GM21367 (cell line): ENCODE measurements around the gene KRT10.

Experiments
- ATAC-seq: cut with Tn5 transposase; IDR thresholded peaks from one replicate; pipeline ENCODE4 v1.9.1; 2021; ENCODE audit not compliant: unreplicated experiment

The KRT10 gene

DNA sequence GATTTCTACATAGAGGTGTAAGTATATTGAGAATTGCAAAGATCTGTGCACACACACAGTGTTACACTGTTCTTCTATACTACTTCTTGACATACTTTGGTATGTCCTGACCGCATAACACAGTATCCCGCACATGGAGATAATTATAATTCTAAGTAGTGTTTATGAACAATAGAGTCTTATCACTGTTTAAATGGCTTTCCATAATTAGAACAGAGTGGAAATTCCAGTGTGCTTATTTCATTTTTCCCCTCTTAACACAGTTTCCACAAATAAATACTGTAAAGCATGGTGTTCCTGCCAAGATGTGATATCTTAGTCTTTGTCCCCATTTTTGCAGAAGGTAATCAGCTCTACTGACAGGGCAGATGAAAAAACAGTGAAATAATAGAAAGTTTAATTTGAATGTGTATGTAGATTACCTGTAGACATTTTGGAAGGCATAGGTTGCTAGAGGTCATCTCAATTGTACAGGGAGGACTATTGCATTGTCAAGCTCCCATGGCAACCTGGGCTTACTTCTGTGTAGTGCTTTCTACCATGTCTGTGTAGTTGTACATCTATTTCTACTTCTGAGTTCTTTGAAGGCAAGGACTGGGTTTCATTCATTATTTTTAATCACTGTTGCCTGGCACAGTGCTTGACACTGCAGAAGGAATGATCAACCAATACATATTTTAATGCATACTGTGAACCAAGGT, 12.5 kb downstream of the KRT10 start:
- ATAC-seq = no peak

DNA sequence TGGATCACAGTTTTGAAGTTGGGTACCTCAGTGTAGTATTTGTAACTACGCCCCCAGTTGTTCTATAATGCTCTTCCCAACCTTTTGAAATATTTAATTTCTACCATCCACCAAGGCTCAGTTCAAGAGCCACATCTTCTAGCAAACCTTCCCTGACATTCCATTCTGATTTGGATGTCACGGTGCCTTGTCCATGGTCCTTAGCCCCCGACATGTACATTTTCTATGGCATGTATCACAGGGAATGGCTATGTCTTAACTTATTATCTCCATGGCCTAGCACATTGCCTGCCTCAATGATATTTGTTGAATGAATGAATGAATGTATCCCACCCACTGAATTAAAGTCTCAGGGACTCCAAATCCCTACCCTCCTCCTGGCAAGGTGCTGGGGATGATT, 16.3 kb downstream of the KRT10 start:
- no peak for ATAC-seq

- no peak for ATAC-seq
Measured at GRCh38 chr17:40803617-40804082, 18.8 kb downstream of the KRT10 start.

GRCh38 chr17:40801157-40801556, 21.3 kb downstream of the KRT10 start:
- ATAC-seq = no peak

- no peak for ATAC-seq
Measured at GRCh38 chr17:40800381-40800780, 22.0 kb downstream of the KRT10 start.

- ATAC-seq = no peak
Measured at GRCh38 chr17:40799859-40800258, 22.6 kb downstream of the KRT10 start, which contains the start of gene KRT28. Gene KRT28, minus strand, starts transcription at chr17:40799959. Its CDS starts 66 bp downstream, at chr17:40799893.

DNA sequence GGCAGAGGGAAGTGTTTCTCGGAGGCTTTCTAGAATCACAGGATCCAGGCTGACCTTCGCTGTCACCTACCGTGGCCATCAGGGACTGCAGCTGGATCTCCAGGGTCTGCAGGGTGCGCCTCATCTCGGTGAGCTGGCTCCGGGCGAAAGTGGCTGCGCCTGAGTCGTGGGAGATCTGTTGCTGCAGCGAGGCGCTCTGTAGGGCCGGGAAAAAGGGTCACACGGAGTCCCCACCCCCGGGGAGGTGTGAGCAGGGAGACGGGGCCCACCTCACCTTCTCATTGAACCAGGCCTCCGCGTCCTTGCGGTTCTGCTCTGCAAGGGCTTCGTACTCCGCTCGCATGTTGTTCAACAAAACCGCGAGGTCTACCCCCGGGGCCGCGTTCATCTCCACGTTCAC, 25.6 kb downstream of the KRT10 start:
- ATAC-seq = no peak

GRCh38 chr17:40795019-40795667, 27.3 kb downstream of the KRT10 start:
- ATAC-seq = no peak

DNA sequence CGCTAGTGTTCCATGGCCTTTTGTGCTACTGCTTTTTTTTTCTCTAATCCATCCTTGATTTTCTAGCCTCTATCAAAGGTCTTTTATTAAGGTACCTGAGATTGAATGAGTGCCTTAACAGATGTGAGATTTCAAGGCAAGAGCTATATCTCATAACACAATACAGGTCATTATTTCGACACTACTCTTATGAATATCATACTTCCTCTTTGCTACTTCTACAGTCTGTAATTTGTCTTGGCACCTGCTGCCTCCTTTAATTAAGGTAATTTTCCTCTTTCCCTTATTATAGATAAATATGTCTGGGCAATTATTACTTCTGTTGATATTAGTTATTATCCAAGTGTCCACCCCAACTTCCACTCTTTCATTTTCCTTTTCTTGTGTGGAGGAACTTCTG, 27.9 kb downstream of the KRT10 start:
- ATAC-seq = no peak

DNA sequence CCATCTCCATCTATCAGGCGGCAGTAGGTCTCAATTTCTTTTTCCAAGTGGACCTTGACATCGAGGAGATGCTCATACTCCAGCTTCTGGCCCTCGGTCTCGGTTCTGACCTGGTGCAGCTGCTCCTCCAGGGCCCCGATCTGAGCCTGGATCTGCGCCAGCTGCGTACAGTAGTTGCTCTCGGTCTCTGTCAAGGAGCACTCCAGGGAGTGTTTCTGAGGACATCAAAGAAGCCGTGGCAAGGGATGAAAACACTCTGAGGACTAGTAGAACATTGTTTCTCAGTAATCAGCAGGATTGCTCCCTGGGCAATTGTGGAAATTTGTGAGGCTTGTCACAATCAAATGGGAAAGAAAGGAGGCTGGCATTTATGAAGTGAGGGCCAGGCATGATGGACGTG, 28.6 kb downstream of the KRT10 start:
- no peak for ATAC-seq

DNA sequence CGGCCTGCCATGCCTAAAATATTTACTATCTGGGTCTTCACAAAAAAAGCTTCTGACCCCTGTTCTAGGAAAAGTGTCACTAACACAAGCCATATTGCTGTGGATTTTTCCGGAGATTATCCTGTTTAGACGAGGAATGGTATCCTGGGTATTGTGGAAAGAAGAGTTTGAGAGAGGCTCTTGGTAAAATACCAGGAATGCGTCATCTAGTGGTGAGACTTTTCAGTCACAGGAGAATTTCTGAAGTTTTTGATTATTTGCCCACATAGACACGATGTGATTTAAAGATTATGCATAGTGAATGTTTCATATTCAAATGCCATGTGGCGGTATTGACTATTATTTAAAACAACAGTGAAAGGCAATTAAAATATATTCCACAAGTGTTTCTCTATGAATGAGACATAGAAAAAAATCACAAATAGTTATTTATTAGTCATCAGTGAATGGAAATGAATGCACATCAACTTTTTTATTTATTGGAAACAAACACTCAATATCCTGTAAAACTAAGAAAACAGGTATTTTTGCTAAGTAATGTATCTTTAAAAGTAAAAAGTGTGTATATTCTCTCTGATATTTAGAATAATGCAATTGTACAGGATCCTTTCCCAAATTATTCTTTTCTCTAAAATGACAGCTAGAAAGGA, 30.5 kb downstream of the KRT10 start:
- no peak for ATAC-seq

GRCh38 chr17:40791111-40791510, 31.3 kb downstream of the KRT10 start:
- no peak for ATAC-seq

- no peak for ATAC-seq
Measured at GRCh38 chr17:40782450-40782849, 40.0 kb downstream of the KRT10 start, which contains the start of gene KRT27. Gene KRT27, minus strand, starts transcription at chr17:40782550. Its CDS starts 57 bp downstream, at chr17:40782493.

- ATAC-seq = no peak
Measured at GRCh38 chr17:40779181-40779909, 43.1 kb downstream of the KRT10 start.

DNA sequence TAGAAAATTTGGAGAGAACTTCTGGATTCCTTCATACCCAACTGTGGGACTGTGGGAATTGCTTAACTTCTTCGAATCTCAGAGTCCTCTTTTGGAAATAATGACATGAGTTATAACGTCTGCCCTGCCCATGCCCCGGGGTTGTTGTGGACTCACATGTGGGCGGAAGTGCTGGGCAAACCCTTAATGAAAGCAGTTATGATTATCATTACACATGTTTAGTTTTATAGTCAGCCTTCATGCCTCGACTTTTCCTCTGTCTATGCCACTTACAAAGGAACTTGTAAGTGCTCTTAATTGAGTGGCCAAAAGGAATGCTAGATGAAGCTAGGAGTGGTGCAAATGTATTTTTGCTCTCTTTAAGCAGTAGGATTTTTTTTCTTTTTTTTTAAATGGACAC, 44.0 kb downstream of the KRT10 start:
- ATAC-seq = no peak

GRCh38 chr17:40777971-40778370, 44.4 kb downstream of the KRT10 start:
- ATAC-seq = no peak

DNA sequence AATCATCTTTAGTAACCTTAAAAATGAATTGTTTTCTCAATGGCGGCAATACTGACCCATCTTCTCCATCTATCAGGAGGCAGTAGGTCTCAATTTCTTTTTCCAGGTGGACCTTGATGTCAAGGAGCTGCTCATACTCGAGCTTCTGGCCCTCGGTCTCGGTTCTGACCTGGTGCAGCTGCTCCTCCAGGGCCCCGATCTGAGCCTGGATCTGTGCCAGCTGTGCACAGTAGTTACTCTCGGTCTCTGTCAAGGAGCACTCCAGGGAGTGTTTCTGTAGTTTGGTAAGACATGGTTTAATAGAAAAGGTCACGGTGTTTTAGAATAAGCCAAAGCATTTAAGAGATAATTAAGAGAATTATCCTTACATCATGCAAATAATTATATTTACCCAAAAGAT, 45.0 kb downstream of the KRT10 start:
- ATAC-seq = no peak

- ATAC-seq = no peak
Measured at GRCh38 chr17:40775945-40776344, 46.5 kb downstream of the KRT10 start.

- no peak for ATAC-seq
Measured at GRCh38 chr17:40772101-40772500, 50.3 kb downstream of the KRT10 start, which contains the start of gene KRT26. Gene KRT26, minus strand, starts transcription at chr17:40772201. Its CDS starts 88 bp downstream, at chr17:40772113.
